Measurements from ENCODE around the gene RPAP3.

The RPAP3 gene

GRCh38 chr12:47634127-47634526, 71.7 kb downstream of the RPAP3 start:
- Mint-ChIP-seq H3K9me3 (peaks cover 11% of the 10 kb centered on the region), H3K27ac (no peak overlapping the region), H3K4me3 (no peak overlapping the region), H3K27me3 (no peaks in the 10 kb centered on the region), H3K36me3 (peaks cover 71% of the 10 kb centered on the region), H3K4me1 (peaks cover 8% of the 10 kb centered on the region)
- no peak for ATAC-seq

GRCh38 chr12:47621960-47622359, 83.9 kb downstream of the RPAP3 start:
- no peak for ATAC-seq
- no peaks in the 10 kb centered on the region for H3K27me3 Mint-ChIP-seq
- peaks cover 6% of the 10 kb centered on the region for H3K9me3 Mint-ChIP-seq
- H3K4me1 Mint-ChIP-seq: no peaks in the 10 kb centered on the region
- peaks cover 68% of the 10 kb centered on the region for H3K36me3 Mint-ChIP-seq
- H3K27ac Mint-ChIP-seq: no peak overlapping the region
- H3K4me3 Mint-ChIP-seq: no peak overlapping the region

- Mint-ChIP-seq H3K4me1 (no peaks in the 10 kb centered on the region), H3K36me3 (peaks cover 65% of the 10 kb centered on the region), H3K4me3 (no peak overlapping the region), H3K27me3 (no peaks in the 10 kb centered on the region), H3K9me3 (peaks cover 13% of the 10 kb centered on the region), H3K27ac (no peak overlapping the region)
- ATAC-seq: no peak
Observed at GRCh38 chr12:47617476-47617875, 88.4 kb downstream of the RPAP3 start.

DNA sequence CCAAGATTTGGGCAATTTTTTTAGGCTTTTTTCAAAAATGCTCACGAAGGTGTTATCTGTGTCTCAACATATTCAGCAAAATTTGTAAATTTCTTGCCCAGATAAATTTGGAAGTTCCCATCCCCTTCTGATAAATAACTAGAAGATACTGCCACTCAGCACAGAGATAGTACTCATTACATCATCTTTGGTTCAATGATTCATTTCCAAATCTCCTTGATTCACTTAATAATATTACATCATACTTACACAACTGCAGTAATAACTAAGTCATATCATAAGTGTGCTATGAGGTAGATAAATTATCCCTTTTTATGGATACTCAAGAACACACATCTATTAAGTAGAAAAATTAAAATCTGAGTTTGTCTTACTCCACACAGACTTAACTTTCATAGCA, 89.4 kb downstream of the RPAP3 start:
- Mint-ChIP-seq H3K4me3 (no peak overlapping the region), H3K4me1 (no peaks in the 10 kb centered on the region), H3K27ac (no peak overlapping the region), H3K27me3 (no peaks in the 10 kb centered on the region), H3K36me3 (peaks cover 64% of the 10 kb centered on the region), H3K9me3 (peaks cover 17% of the 10 kb centered on the region)
- no peak for ATAC-seq

DNA sequence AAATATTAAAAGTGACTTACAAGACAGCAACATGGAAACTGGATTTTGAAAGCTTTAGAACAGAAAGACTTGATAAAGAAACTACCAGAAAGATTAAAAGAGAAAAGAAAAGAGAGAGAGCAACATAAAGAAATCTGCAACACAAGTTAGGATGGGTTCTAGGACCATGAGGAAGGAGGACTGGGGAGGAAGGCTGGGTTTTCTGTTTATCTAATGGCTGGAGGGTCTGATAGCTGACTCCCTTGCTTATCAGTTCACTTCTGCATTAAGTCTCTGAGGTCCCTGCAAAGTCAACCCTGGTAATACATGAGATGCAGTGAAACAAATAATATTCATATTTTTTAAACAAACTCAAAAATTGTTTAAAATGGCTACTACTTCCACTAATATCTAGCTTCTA, 90.1 kb downstream of the RPAP3 start:
- no peaks in the 10 kb centered on the region for H3K27me3 Mint-ChIP-seq
- no peak overlapping the region for H3K27ac Mint-ChIP-seq
- peaks cover 61% of the 10 kb centered on the region for H3K36me3 Mint-ChIP-seq
- peaks cover 17% of the 10 kb centered on the region for H3K9me3 Mint-ChIP-seq
- peaks cover under 1% of the 10 kb centered on the region for H3K4me1 Mint-ChIP-seq
- no peak overlapping the region for H3K4me3 Mint-ChIP-seq
- ATAC-seq: no peak

- H3K4me3 Mint-ChIP-seq: no peak overlapping the region
- peaks cover 12% of the 10 kb centered on the region for H3K4me1 Mint-ChIP-seq
- H3K36me3 Mint-ChIP-seq: peaks cover 50% of the 10 kb centered on the region
- H3K9me3 Mint-ChIP-seq: peaks cover 17% of the 10 kb centered on the region
- no peak for ATAC-seq
- no peaks in the 10 kb centered on the region for H3K27me3 Mint-ChIP-seq
- H3K27ac Mint-ChIP-seq: no peak overlapping the region
Observed at GRCh38 chr12:47614521-47614920, 91.3 kb downstream of the RPAP3 start.

- Mint-ChIP-seq H3K4me3 (no peak overlapping the region), H3K27ac (no peak overlapping the region), H3K4me1 (peaks cover 28% of the 10 kb centered on the region), H3K9me3 (peaks cover 17% of the 10 kb centered on the region), H3K27me3 (no peaks in the 10 kb centered on the region), H3K36me3 (peaks cover 41% of the 10 kb centered on the region)
- ATAC-seq: no peak
Observed at GRCh38 chr12:47612953-47613352, 92.9 kb downstream of the RPAP3 start.

DNA sequence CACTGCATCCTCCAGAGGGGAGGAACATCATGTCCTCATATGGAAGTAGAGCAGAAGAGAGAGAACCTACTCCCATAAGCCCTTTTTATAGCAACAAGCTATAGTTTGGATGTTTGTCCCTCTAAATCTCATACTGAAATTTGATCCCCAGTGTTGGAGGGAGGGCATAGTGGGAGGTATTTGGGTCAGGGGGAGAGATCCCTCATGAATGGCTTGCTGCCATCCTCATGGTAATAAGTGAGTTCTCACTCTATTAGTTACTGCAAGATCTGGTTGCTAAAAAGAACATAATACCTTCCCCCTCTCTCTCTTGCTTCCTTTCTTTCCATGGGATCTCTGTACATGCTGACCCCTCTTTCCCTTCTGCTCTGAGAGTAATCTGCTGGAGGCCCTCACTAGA, 93.9 kb downstream of the RPAP3 start:
- no peak overlapping the region for H3K27ac Mint-ChIP-seq
- H3K4me3 Mint-ChIP-seq: no peak overlapping the region
- H3K4me1 Mint-ChIP-seq: peaks cover 30% of the 10 kb centered on the region
- peaks cover 26% of the 10 kb centered on the region for H3K9me3 Mint-ChIP-seq
- H3K27me3 Mint-ChIP-seq: no peaks in the 10 kb centered on the region
- peaks cover 43% of the 10 kb centered on the region for H3K36me3 Mint-ChIP-seq
- ATAC-seq: no peak
